Neural cell (in vitro differentiated cells): ENCODE results near the gene ZBTB48. TPM values are rescaled to one million over a fixed set of nuclear protein-coding genes. Genes with fewer than 3 reads are reported as not detected.

Experiments
- H2AFZ ChIP-seq: fragments of 200-600, 300-800 bp; sonication (generic), shearing (Covaris generic); 2 replicates; pipeline ENCODE4 v1.6.0; 2014; ENCODE audit warnings: low read depth, mild to moderate bottlenecking, antibody characterized with exemption, low read length, moderate library complexity
- H3F3A ChIP-seq: fragments of 200-600 bp; shearing (Covaris generic); 2 replicates; pipeline ENCODE4 v1.6.1; 2016; ENCODE audit warnings: mild to moderate bottlenecking, moderate library complexity, mixed read lengths, antibody characterized with exemption, low read length; ENCODE audit not compliant: insufficient read depth, poor library complexity, severe bottlenecking
- H3K27ac ChIP-seq: fragments of 200-600, 300-800 bp; sonication (generic), shearing (Covaris generic); 2 replicates; pipeline ENCODE4 v1.5.1; 2014; ENCODE audit warnings: mild to moderate bottlenecking, low read length, moderate library complexity
- H3K27me3 ChIP-seq: fragments of 300-800, 200-600 bp; sonication (generic), shearing (Covaris generic); 2 replicates; pipeline ENCODE4 v1.6.0; 2014; ENCODE audit warnings: mild to moderate bottlenecking, low read depth, low read length, moderate library complexity; ENCODE audit not compliant: insufficient read depth
- H3K36me3 ChIP-seq: fragments of 300-800, 200-600 bp; sonication (generic), shearing (Covaris generic); 2 replicates; pipeline ENCODE4 v1.5.1; 2014; ENCODE audit warnings: mild to moderate bottlenecking, antibody characterized with exemption, low read length, moderate library complexity; ENCODE audit not compliant: insufficient read depth
- H3K4me2 ChIP-seq: fragments of 300-800, 200-600 bp; sonication (generic), shearing (Covaris generic); 2 replicates; pipeline ENCODE4 v1.6.0; 2014; ENCODE audit warnings: mild to moderate bottlenecking, low read length
- H3K4me3 ChIP-seq: fragments of 300-800, 200-600 bp; sonication (generic), shearing (Covaris generic); 2 replicates; pipeline ENCODE4 v1.5.1; 2014; ENCODE audit warnings: mild to moderate bottlenecking, low read length, moderate library complexity
- H3K79me2 ChIP-seq: fragments of 200-600 bp; shearing (Covaris generic); replicated peaks from 2 replicates; pipeline ENCODE4 v1.6.0; 2014; ENCODE audit warnings: mild to moderate bottlenecking, low read length, moderate library complexity; ENCODE audit not compliant: insufficient read depth
- H3K9ac ChIP-seq: fragments of 300-800, 200-600 bp; sonication (generic), shearing (Covaris generic); 2 replicates; pipeline ENCODE4 v1.6.1; 2016; ENCODE audit warnings: mild to moderate bottlenecking, low read length, mixed read lengths
- H3K9me2 ChIP-seq: fragments of 200-600 bp; shearing (Covaris generic); 2 replicates; pipeline ENCODE4 v1.6.1; 2016; ENCODE audit warnings: mild to moderate bottlenecking, low read length, mixed read lengths; ENCODE audit not compliant: insufficient read depth
- H3K9me3 ChIP-seq: fragments of 200-600, 300-800 bp; sonication (generic), shearing (Covaris generic); 2 replicates; pipeline ENCODE4 v1.6.1; 2016; ENCODE audit warnings: mild to moderate bottlenecking, mixed run types, low read length, moderate library complexity, mixed read lengths
- H4K20me1 ChIP-seq: fragments of 200-600 bp; shearing (Covaris generic); 2 replicates; pipeline ENCODE4 v1.6.1; 2016; ENCODE audit warnings: mild to moderate bottlenecking, mixed run types; ENCODE audit not compliant: insufficient read depth
- EP300 ChIP-seq: fragments of 450-650 bp; conservative IDR thresholded peaks from 2 replicates; pipeline ENCODE4 v1.6.1; 2014; ENCODE audit warnings: antibody characterized with exemption, mild to moderate bottlenecking, moderate library complexity; ENCODE audit not compliant: poor library complexity, severe bottlenecking
- EZH2 ChIP-seq: fragments of 200-600, 300-800 bp; shearing (Covaris generic), sonication (generic); IDR thresholded peaks from 2 replicates; pipeline ENCODE4 v1.6.1; 2014; ENCODE audit warnings: antibody characterized with exemption, low read length, borderline replicate concordance, mild to moderate bottlenecking; ENCODE audit not compliant: insufficient read depth, poor library complexity, severe bottlenecking
- MXI1 ChIP-seq: fragments of 450-650 bp; conservative IDR thresholded peaks from 2 replicates; pipeline ENCODE4 v1.6.1; 2014; ENCODE audit warnings: antibody characterized with exemption, mild to moderate bottlenecking; ENCODE audit not compliant: poor library complexity, severe bottlenecking
- POLR2AphosphoS5 ChIP-seq: IDR thresholded peaks from 2 replicates; pipeline ENCODE4 v1.6.1; 2012
- RAD21 ChIP-seq: fragments of 450-650 bp; conservative IDR thresholded peaks from 2 replicates; pipeline ENCODE4 v1.6.1; 2014; ENCODE audit warnings: antibody characterized with exemption, mild to moderate bottlenecking, moderate library complexity
- SMC3 ChIP-seq: fragments of 450-650 bp; conservative IDR thresholded peaks from 2 replicates; pipeline ENCODE4 v1.6.1; 2014; ENCODE audit warnings: antibody characterized with exemption, mild to moderate bottlenecking, moderate library complexity; ENCODE audit not compliant: poor library complexity
- TAF1 ChIP-seq: IDR thresholded peaks from 2 replicates; pipeline ENCODE4 v1.6.1; 2012; ENCODE audit warnings: low read depth
- polyA plus RNA-seq: library from polyadenylated mRNA; depleted of rRNA; stranded (reverse); fragments of >200 nt; gene quantifications from 2 replicates; pipeline ENCODE4 v1.2.3, GENCODE V29; 2014
- TF ChIP-seq, protein P1 (sequence below): fragments of 450-650 bp; IDR thresholded peaks from 2 replicates; pipeline ENCODE4 v1.5.1; 2014; ENCODE audit warnings: antibody characterized with exemption, mild to moderate bottlenecking, moderate library complexity; ENCODE audit not compliant: poor library complexity, severe bottlenecking
- TF ChIP-seq, protein P2 (sequence below): IDR thresholded peaks from 2 replicates; pipeline ENCODE4 v1.6.1; 2012; ENCODE audit warnings: borderline replicate concordance

The ZBTB48 gene
- polyA plus RNA-seq, 1 donor from 2014 or later, result 48.2 TPM

DNA sequence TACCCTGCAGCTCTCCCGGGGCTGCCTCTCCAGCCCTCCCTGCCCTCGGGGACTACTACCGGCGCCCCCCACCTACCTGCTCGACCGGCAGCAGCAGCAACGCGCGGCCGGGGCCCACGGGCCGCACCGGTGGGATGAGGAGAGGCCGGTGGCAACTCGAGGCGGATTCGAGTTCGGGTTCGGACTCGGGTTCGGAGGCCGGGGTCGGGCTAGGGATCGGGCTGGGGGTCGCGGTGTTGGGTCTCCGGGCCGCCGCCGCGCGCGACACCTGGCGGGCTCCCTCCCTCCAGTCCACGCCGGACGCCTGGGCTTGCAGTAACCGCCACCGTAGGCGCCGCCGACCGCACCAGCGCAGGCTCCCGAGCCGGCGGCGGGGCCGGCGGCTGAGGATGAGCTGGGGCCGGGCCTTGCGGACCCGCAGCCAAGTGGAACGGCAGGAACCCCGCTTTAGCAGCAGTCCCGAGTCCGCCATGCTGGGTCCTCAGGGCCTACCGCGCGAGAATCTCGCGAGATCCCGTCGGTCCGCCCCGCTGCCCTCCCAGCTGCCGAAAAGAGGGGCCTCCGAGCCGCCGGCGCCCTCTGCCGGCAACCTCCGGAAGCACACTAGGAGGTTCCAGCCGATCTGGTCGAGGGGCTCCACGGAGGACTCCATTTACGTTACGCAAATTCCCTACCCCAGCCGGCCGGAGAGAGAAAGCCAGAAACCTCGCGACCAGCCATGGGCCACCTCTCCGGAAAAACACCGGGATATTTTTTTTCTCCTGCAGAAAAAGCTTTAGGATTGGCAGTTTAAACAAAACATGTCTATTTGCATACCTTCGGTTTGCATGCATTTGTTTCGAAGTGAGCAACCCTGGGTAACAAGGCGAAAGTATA lies 25.5 kb upstream of the ZBTB48 start, which contains the start of gene NOL9:
Gene NOL9, minus strand, starts transcription at position 483 of the 876 bp plus-strand sequence. Its CDS starts 11 bp downstream, at position 472.
- H4K20me1 ChIP-seq, result no peaks in the 10 kb centered on the region
- TF ChIP-seq POLR2AphosphoS5 (peak; percentile 85), RAD21 (peak; percentile 76), SMC3 (peak; percentile 86), EP300 (peak; percentile 38), EZH2 (no peak), MXI1 (peak; percentile 93), TAF1 (peak; percentile 91)
- TF ChIP-seq, protein P1, sequence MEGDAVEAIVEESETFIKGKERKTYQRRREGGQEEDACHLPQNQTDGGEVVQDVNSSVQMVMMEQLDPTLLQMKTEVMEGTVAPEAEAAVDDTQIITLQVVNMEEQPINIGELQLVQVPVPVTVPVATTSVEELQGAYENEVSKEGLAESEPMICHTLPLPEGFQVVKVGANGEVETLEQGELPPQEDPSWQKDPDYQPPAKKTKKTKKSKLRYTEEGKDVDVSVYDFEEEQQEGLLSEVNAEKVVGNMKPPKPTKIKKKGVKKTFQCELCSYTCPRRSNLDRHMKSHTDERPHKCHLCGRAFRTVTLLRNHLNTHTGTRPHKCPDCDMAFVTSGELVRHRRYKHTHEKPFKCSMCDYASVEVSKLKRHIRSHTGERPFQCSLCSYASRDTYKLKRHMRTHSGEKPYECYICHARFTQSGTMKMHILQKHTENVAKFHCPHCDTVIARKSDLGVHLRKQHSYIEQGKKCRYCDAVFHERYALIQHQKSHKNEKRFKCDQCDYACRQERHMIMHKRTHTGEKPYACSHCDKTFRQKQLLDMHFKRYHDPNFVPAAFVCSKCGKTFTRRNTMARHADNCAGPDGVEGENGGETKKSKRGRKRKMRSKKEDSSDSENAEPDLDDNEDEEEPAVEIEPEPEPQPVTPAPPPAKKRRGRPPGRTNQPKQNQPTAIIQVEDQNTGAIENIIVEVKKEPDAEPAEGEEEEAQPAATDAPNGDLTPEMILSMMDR, result peak; percentile 98
- TF ChIP-seq, protein P2, sequence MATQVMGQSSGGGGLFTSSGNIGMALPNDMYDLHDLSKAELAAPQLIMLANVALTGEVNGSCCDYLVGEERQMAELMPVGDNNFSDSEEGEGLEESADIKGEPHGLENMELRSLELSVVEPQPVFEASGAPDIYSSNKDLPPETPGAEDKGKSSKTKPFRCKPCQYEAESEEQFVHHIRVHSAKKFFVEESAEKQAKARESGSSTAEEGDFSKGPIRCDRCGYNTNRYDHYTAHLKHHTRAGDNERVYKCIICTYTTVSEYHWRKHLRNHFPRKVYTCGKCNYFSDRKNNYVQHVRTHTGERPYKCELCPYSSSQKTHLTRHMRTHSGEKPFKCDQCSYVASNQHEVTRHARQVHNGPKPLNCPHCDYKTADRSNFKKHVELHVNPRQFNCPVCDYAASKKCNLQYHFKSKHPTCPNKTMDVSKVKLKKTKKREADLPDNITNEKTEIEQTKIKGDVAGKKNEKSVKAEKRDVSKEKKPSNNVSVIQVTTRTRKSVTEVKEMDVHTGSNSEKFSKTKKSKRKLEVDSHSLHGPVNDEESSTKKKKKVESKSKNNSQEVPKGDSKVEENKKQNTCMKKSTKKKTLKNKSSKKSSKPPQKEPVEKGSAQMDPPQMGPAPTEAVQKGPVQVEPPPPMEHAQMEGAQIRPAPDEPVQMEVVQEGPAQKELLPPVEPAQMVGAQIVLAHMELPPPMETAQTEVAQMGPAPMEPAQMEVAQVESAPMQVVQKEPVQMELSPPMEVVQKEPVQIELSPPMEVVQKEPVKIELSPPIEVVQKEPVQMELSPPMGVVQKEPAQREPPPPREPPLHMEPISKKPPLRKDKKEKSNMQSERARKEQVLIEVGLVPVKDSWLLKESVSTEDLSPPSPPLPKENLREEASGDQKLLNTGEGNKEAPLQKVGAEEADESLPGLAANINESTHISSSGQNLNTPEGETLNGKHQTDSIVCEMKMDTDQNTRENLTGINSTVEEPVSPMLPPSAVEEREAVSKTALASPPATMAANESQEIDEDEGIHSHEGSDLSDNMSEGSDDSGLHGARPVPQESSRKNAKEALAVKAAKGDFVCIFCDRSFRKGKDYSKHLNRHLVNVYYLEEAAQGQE, result peak; percentile 27
- H3K79me2 ChIP-seq, result peaks cover 15% of the 10 kb centered on the region
- peak within 1 kb of the TSS; percentile 98 for H3K4me3 ChIP-seq
- H3K9ac ChIP-seq, result peak within 1 kb of the TSS; percentile 79
- no peaks in the 10 kb centered on the region for H3K9me3 ChIP-seq
- H3K36me3 ChIP-seq, result no peaks in the 10 kb centered on the region
- no peaks in the 10 kb centered on the region for H3F3A ChIP-seq
- H3K27ac ChIP-seq, result peak within 1 kb of the TSS; percentile 34
- H3K9me2 ChIP-seq, result no peaks in the 10 kb centered on the region
- H3K4me2 ChIP-seq, result peak within 1 kb of the TSS; percentile 51
- peak within 1 kb of the TSS; percentile 40 for H2AFZ ChIP-seq
- H3K27me3 ChIP-seq, result no peaks in the 10 kb centered on the region

DNA sequence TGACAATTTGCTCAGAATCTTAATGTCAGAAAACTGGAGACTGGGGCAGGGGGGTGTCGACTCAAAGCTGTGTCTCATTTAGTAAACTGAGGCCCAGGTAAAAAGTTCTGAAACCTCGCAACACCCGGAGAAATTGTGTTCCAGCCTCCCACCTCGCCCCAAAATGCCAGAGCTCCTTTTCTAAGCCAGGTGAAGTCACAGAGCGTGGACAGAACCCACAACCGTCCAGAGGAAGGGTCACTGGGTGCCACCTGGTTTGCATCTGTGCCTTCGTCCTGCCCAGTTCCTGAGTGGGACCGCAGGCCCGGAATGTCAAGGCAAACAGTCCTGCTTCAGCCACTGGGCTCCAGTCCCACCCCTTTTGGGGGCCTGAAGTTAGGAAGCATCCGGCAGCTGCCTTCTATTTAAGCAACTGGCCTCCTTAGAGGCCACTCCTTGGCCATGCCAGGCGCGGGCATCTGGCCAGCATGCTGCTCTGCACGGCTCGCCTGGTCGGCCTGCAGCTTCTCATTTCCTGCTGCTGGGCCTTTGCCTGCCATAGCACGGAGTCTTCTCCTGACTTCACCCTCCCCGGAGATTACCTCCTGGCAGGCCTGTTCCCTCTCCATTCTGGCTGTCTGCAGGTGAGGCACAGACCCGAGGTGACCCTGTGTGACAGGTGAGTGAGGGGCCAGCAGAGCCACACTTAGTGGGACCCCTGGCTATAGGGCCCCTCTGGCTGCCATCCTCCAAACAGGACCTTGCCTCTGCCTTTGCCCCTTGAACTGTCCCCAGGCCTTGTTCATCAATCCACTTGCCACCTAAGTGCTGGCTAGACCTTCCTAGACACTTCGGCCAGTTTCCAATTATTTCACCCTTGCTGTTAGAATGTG lies 24.7 kb upstream of the ZBTB48 start, which contains the start of gene TAS1R1:
Gene TAS1R1, plus strand, starts transcription at position 401 of the 872 bp plus-strand sequence. Its CDS starts 67 bp downstream, at position 468.
- Histone ChIP-seq H3K36me3 (no peaks in the 10 kb centered on the region), H3K9me2 (no peaks in the 10 kb centered on the region), H3K9ac (peak within 1 kb of the TSS; percentile 79), H2AFZ (peak within 1 kb of the TSS; percentile 40), H3F3A (no peaks in the 10 kb centered on the region), H3K27me3 (no peaks in the 10 kb centered on the region), H4K20me1 (no peaks in the 10 kb centered on the region), H3K4me2 (no peak within 1 kb of the TSS), H3K79me2 (peaks cover 15% of the 10 kb centered on the region), H3K27ac (no peak within 1 kb of the TSS), H3K4me3 (peak within 1 kb of the TSS; percentile 98), H3K9me3 (no peaks in the 10 kb centered on the region)
- TF ChIP-seq EP300, result no peak
- TF ChIP-seq TAF1, result no peak
- TF ChIP-seq POLR2AphosphoS5, result no peak
- no peak for TF ChIP-seq SMC3
- TF ChIP-seq, protein P2, result no peak
- no peak for TF ChIP-seq RAD21
- TF ChIP-seq EZH2, result no peak
- TF ChIP-seq, protein P1, result no peak
- no peak for TF ChIP-seq MXI1
